Neural cell (in vitro differentiated cells): ENCODE results near the gene MYO15A. TPM values are rescaled to one million over a fixed set of nuclear protein-coding genes. Genes with fewer than 3 reads are reported as not detected.

Experiments
- H2AFZ ChIP-seq: fragments of 200-600, 300-800 bp; sonication (generic), shearing (Covaris generic); 2 replicates; pipeline ENCODE4 v1.6.0; 2014; ENCODE audit warnings: low read depth, mild to moderate bottlenecking, antibody characterized with exemption, low read length, moderate library complexity
- H3F3A ChIP-seq: fragments of 200-600 bp; shearing (Covaris generic); 2 replicates; pipeline ENCODE4 v1.6.1; 2016; ENCODE audit warnings: mild to moderate bottlenecking, moderate library complexity, mixed read lengths, antibody characterized with exemption, low read length; ENCODE audit not compliant: insufficient read depth, poor library complexity, severe bottlenecking
- H3K27ac ChIP-seq: fragments of 200-600, 300-800 bp; sonication (generic), shearing (Covaris generic); 2 replicates; pipeline ENCODE4 v1.5.1; 2014; ENCODE audit warnings: mild to moderate bottlenecking, low read length, moderate library complexity
- H3K27me3 ChIP-seq: fragments of 300-800, 200-600 bp; sonication (generic), shearing (Covaris generic); 2 replicates; pipeline ENCODE4 v1.6.0; 2014; ENCODE audit warnings: mild to moderate bottlenecking, low read depth, low read length, moderate library complexity; ENCODE audit not compliant: insufficient read depth
- H3K36me3 ChIP-seq: fragments of 300-800, 200-600 bp; sonication (generic), shearing (Covaris generic); 2 replicates; pipeline ENCODE4 v1.5.1; 2014; ENCODE audit warnings: mild to moderate bottlenecking, antibody characterized with exemption, low read length, moderate library complexity; ENCODE audit not compliant: insufficient read depth
- H3K4me2 ChIP-seq: fragments of 300-800, 200-600 bp; sonication (generic), shearing (Covaris generic); 2 replicates; pipeline ENCODE4 v1.6.0; 2014; ENCODE audit warnings: mild to moderate bottlenecking, low read length
- H3K4me3 ChIP-seq: fragments of 300-800, 200-600 bp; sonication (generic), shearing (Covaris generic); 2 replicates; pipeline ENCODE4 v1.5.1; 2014; ENCODE audit warnings: mild to moderate bottlenecking, low read length, moderate library complexity
- H3K79me2 ChIP-seq: fragments of 200-600 bp; shearing (Covaris generic); replicated peaks from 2 replicates; pipeline ENCODE4 v1.6.0; 2014; ENCODE audit warnings: mild to moderate bottlenecking, low read length, moderate library complexity; ENCODE audit not compliant: insufficient read depth
- H3K9ac ChIP-seq: fragments of 300-800, 200-600 bp; sonication (generic), shearing (Covaris generic); 2 replicates; pipeline ENCODE4 v1.6.1; 2016; ENCODE audit warnings: mild to moderate bottlenecking, low read length, mixed read lengths
- H3K9me2 ChIP-seq: fragments of 200-600 bp; shearing (Covaris generic); 2 replicates; pipeline ENCODE4 v1.6.1; 2016; ENCODE audit warnings: mild to moderate bottlenecking, low read length, mixed read lengths; ENCODE audit not compliant: insufficient read depth
- H3K9me3 ChIP-seq: fragments of 200-600, 300-800 bp; sonication (generic), shearing (Covaris generic); 2 replicates; pipeline ENCODE4 v1.6.1; 2016; ENCODE audit warnings: mild to moderate bottlenecking, mixed run types, low read length, moderate library complexity, mixed read lengths
- H4K20me1 ChIP-seq: fragments of 200-600 bp; shearing (Covaris generic); 2 replicates; pipeline ENCODE4 v1.6.1; 2016; ENCODE audit warnings: mild to moderate bottlenecking, mixed run types; ENCODE audit not compliant: insufficient read depth
- EP300 ChIP-seq: fragments of 450-650 bp; conservative IDR thresholded peaks from 2 replicates; pipeline ENCODE4 v1.6.1; 2014; ENCODE audit warnings: antibody characterized with exemption, mild to moderate bottlenecking, moderate library complexity; ENCODE audit not compliant: poor library complexity, severe bottlenecking
- EZH2 ChIP-seq: fragments of 200-600, 300-800 bp; shearing (Covaris generic), sonication (generic); IDR thresholded peaks from 2 replicates; pipeline ENCODE4 v1.6.1; 2014; ENCODE audit warnings: antibody characterized with exemption, low read length, borderline replicate concordance, mild to moderate bottlenecking; ENCODE audit not compliant: insufficient read depth, poor library complexity, severe bottlenecking
- MXI1 ChIP-seq: fragments of 450-650 bp; conservative IDR thresholded peaks from 2 replicates; pipeline ENCODE4 v1.6.1; 2014; ENCODE audit warnings: antibody characterized with exemption, mild to moderate bottlenecking; ENCODE audit not compliant: poor library complexity, severe bottlenecking
- POLR2AphosphoS5 ChIP-seq: IDR thresholded peaks from 2 replicates; pipeline ENCODE4 v1.6.1; 2012
- RAD21 ChIP-seq: fragments of 450-650 bp; conservative IDR thresholded peaks from 2 replicates; pipeline ENCODE4 v1.6.1; 2014; ENCODE audit warnings: antibody characterized with exemption, mild to moderate bottlenecking, moderate library complexity
- REST ChIP-seq: IDR thresholded peaks from 2 replicates; pipeline ENCODE4 v1.6.1; 2012; ENCODE audit warnings: borderline replicate concordance
- SMC3 ChIP-seq: fragments of 450-650 bp; conservative IDR thresholded peaks from 2 replicates; pipeline ENCODE4 v1.6.1; 2014; ENCODE audit warnings: antibody characterized with exemption, mild to moderate bottlenecking, moderate library complexity; ENCODE audit not compliant: poor library complexity
- TAF1 ChIP-seq: IDR thresholded peaks from 2 replicates; pipeline ENCODE4 v1.6.1; 2012; ENCODE audit warnings: low read depth
- polyA plus RNA-seq: library from polyadenylated mRNA; depleted of rRNA; stranded (reverse); fragments of >200 nt; gene quantifications from 2 replicates; pipeline ENCODE4 v1.2.3, GENCODE V29; 2014
- TF ChIP-seq, protein P1 (sequence below): fragments of 450-650 bp; IDR thresholded peaks from 2 replicates; pipeline ENCODE4 v1.5.1; 2014; ENCODE audit warnings: antibody characterized with exemption, mild to moderate bottlenecking, moderate library complexity; ENCODE audit not compliant: poor library complexity, severe bottlenecking

Gene MYO15A
- polyA plus RNA-seq, 1 donor from 2014 or later = 1.9 TPM

GRCh38 chr17:18066866-18067265, 41.7 kb upstream of the MYO15A start:
- no peak overlapping the region for H3K4me3 ChIP-seq
- no peaks in the 10 kb centered on the region for H4K20me1 ChIP-seq
- no peak for TF ChIP-seq POLR2AphosphoS5
- TF ChIP-seq EZH2 = no peak
- TF ChIP-seq, protein P1, sequence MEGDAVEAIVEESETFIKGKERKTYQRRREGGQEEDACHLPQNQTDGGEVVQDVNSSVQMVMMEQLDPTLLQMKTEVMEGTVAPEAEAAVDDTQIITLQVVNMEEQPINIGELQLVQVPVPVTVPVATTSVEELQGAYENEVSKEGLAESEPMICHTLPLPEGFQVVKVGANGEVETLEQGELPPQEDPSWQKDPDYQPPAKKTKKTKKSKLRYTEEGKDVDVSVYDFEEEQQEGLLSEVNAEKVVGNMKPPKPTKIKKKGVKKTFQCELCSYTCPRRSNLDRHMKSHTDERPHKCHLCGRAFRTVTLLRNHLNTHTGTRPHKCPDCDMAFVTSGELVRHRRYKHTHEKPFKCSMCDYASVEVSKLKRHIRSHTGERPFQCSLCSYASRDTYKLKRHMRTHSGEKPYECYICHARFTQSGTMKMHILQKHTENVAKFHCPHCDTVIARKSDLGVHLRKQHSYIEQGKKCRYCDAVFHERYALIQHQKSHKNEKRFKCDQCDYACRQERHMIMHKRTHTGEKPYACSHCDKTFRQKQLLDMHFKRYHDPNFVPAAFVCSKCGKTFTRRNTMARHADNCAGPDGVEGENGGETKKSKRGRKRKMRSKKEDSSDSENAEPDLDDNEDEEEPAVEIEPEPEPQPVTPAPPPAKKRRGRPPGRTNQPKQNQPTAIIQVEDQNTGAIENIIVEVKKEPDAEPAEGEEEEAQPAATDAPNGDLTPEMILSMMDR = no peak
- TF ChIP-seq TAF1 = no peak
- no peak for TF ChIP-seq EP300
- TF ChIP-seq RAD21 = no peak
- TF ChIP-seq SMC3 = no peak
- TF ChIP-seq MXI1 = no peak
- no peak for TF ChIP-seq REST
- no peak overlapping the region for H3K27ac ChIP-seq
- no peak overlapping the region for H2AFZ ChIP-seq
- H3K4me2 ChIP-seq = no peak overlapping the region
- no peaks in the 10 kb centered on the region for H3K9me2 ChIP-seq
- no peaks in the 10 kb centered on the region for H3K79me2 ChIP-seq
- no peaks in the 10 kb centered on the region for H3K36me3 ChIP-seq
- no peaks in the 10 kb centered on the region for H3K27me3 ChIP-seq
- H3K9ac ChIP-seq = no peak overlapping the region
- H3F3A ChIP-seq = no peaks in the 10 kb centered on the region
- H3K9me3 ChIP-seq = no peaks in the 10 kb centered on the region

GRCh38 chr17:18069101-18069500, 39.5 kb upstream of the MYO15A start:
- no peak for TF ChIP-seq TAF1
- TF ChIP-seq MXI1 = no peak
- no peak for TF ChIP-seq POLR2AphosphoS5
- no peak for TF ChIP-seq REST
- no peak for TF ChIP-seq EP300
- no peak for TF ChIP-seq EZH2
- TF ChIP-seq SMC3 = no peak
- TF ChIP-seq RAD21 = no peak
- TF ChIP-seq, protein P1 = no peak
- Histone ChIP-seq H4K20me1 (no peaks in the 10 kb centered on the region), H3K4me2 (no peak overlapping the region)

More at GRCh38 chr17:18069101-18069500, 39.5 kb upstream of the MYO15A start:
- Histone ChIP-seq H3K9ac (no peak overlapping the region), H3K27ac (no peak overlapping the region), H3K9me3 (no peaks in the 10 kb centered on the region), H2AFZ (no peak overlapping the region), H3F3A (no peaks in the 10 kb centered on the region), H3K4me3 (no peak overlapping the region), H3K36me3 (no peaks in the 10 kb centered on the region), H3K27me3 (no peaks in the 10 kb centered on the region), H3K9me2 (no peaks in the 10 kb centered on the region), H3K79me2 (no peaks in the 10 kb centered on the region)
